Activated T-cell treated with anti-CD3 and anti-CD28 coated beads, Interleukin-2, amount 50 U/mL, for 1 hour (primary cell): ENCODE measurements around the gene RND2.

Experiments used
- DNase-seq: peaks from one replicate; pipeline ENCODE4 v3.0.0-alpha.2; 2020

RND2 gene

DNA sequence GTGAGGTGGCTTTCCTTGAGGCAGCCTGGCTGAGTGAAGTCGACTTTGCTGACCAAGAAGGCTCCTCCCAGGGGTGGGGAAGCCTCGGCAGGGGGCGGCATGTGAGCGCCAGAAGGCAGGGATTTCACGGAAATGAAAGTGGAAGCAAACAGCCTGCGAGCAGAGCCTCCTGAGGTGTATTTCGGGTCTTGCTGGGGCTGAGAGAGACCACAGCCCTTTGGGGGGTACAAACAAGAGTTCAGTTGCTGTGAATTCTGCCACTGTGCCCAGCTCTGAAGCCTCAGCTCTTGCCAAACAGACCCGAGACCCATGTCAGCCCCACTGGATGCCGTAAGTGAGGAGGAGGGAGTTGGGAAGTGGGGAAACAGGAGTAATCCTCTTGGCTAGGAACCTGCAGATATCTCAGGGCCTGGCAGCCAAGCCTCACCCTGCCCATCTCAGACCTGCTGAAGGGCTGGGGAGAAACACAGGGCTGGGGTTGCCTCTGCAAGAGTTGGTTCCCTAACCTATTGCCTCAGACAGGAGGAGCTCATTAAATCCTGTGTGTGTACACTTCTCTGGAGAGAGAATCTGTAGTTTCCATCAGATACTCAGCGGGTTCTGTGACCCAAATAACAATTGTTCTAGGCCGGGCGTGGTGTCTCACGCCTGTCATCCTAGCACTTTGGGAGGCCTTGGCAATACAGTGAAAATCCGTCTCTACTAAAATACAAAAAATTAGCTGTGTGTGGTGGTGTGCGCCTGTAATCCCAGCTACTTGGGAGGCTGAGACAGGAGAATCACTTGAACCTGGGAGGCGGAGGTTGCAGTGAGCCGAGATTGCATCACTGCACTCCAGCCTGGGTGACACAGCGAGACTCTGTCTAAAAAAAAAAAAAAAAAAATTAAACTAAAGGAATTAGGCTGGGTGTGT, 18.1 kb upstream of the RND2 start, which contains the start of gene IFI35:
Gene IFI35 (plus strand): TSS at position 146 of the 913 bp plus-strand sequence. CDS start 164 bp downstream, at position 310.
- DNase-seq, result peak; percentile 83

DNA sequence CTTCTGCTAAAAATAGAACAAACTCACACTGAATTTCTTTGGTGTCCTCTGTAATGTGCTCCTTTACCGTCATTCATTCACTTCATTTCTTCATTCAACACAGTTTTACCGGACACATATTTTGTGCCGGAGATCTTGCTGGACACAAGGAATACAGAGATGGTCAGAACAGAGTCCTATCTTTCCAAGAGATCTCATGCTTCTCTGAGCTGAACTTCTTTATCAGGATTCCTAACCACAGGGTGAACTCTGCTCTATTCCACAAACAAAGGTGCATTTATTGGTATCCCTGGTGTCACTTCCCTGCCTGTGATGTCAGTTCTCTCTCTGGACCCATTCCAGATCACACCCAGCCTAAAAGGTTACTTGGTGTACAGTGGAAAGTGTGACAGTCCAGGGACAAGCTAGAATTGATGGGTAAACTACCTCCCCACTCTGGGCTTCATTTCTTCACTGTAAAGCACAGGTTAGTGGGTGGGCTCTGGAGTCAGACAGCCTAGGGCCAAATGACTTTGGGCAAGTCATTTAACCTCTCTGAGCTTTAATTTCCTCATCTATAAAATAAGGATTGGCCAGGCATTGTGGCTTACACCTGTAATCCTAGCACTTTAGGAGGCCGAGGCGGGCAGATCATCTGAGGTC, 14.2 kb upstream of the RND2 start:
- no peak for DNase-seq

DNA sequence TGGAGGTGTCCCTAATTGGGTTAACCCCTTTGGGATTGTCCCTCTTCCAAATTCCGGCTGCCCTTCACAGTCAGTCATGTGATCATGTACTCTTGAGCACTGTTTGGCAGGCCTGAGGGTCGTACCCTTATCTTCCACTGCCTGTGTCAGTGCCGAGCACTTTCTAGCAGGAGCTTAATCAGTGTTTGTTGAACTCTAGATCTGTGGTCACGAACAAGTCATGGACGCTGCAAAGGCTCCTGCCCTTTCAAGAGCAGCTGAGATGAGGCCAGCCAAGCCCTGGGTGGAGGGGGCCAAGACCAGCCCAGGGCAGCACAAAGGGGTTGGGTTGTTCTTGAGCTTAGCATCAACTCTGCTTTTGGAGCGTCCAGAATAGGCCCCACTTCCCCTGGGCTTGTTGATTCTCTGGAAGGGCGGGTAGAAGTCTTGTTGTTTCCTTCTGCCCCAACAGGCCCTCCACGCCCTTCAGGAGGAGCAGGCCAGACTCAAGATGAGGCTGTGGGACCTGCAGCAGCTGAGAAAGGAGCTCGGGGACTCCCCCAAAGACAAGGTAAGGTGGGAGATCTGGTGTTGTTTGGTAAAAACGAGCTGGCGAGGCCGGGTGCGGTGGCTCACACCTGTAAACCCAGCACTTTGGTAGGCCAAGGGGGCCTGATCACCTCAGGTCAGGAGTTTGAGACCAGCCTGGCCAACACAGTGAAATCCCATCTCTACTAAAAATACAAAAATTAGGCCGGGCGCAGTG, 13.1 kb upstream of the RND2 start:
- no peak for DNase-seq

- DNase-seq, result no peak
Observed at GRCh38 chr17:43013296-43013695, 11.7 kb upstream of the RND2 start.

GRCh38 chr17:43014020-43014648, 10.9 kb upstream of the RND2 start:
- DNase-seq, result no peak

DNA sequence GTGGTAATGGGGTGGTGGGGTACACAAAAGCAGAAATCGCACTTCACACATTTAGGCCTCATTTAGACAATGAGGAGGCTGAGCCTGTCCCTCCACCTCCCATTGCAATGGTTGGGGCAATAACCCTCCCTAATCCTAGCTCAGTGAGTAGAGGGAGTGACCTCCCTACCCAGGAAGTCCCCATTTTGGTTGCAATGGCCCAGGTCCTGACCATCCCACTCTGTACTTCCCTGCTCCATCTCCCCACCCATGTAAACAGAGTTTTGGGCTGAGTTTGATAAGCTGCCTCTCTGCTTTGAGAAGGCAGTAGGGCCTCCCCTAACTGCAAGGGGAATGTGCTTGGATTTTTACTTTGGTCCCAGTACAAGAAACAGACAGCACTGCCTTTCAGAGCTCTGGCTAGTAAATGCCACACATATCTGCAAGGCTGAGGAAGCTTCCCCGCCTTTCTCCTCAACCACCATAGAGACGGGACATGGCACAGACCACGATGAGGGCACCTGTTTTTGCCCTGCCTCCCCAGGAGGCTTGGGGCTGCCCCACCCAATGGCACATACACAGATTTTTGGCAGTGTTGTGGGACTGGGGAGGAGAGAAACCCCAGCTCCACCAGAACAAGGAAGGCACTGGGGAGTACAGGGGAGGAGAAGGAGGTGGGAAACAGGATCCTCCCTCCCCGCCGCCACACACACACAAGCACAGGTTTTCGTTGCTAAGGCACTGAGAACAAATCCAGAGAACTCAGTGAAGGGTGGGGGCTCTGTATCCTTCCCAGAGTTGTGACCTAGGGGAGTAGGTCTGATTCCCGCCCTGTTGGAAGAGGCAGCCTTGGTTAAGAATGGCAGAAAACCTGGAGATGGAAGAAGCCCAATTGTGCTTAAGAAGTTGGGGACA, 10.1 kb upstream of the RND2 start:
- DNase-seq, result no peak

DNA sequence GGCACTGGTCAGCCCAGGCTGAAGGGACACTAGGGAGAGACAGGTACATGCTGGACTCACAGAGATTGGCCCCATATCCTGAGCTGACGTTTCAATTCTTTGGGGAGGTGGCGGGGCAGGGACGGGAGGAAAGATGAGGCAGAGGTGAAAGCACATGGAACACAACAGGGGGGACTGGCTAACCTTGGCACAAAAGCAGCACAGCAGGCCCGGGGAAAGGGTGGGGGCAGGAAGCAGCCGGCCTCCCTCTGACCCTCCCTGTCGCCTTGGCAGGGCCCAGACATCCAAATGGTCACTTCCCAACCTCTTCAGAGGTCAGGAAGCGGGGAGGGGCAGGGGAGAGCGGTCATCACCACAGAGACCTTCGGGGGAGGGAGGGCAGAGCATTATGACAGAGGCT, 9.5 kb upstream of the RND2 start:
- DNase-seq, result no peak

DNA sequence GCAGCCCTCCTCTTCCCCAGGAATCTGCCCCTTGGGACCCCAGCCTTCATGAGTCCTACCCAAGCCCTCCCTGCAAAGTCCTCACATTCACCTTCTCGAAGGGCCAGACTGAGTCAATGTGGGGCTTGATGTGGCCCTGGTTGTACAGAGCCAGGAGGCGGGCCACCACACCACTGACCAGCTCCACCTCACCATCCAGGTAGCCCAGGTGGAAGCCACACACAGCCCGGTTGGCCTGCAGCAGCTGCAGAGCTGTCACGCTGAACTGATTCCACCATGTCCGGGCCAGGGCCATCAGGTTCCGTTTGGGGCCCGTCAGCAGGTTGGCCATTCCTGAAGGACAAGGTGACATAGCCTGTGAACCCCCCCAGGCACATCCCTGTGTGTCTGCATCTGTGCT, 8.8 kb upstream of the RND2 start:
- no peak for DNase-seq

DNA sequence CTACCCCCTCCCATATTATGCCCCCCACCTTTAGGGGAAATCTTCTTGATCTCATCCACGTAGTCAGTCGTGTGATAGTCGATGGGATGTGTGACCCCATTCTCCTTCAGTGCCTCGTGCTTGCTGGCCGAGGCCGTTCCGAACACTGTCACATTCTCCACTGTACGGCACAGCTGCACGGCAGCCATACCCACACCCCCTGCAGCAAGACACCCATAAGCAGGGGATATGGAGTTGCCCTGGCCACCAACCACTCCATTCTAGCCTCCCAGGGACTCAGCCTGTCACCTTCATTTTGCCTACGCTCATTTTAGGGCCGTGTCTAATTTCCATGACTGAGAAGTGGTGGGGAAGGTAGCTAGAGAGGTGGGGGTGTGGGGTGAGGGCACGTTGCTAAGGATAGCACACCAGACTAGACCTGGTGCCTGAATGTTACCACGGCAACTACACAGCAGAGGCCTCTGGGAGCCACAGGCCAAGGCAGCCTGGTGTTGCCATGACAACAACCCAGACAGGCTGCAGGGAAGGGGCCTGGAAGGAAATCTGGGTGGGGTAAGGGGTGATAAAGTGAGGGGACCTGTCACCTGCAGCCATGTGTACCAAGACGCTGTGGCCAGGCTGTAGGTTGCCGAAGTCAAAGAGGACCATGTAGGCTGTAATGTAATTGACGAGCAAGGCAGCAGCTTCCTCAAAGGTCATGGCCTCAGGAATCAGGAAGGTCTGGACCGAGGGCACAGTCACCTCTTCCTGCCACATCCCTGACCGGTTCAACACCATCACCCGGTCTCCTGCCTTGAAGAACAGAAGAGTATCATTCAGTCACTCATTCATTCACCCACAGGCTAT, 6.8 kb upstream of the RND2 start:
- peak; percentile 45 for DNase-seq

- DNase-seq, result no peak
Observed at GRCh38 chr17:43018932-43019331, 6.1 kb upstream of the RND2 start.

DNA sequence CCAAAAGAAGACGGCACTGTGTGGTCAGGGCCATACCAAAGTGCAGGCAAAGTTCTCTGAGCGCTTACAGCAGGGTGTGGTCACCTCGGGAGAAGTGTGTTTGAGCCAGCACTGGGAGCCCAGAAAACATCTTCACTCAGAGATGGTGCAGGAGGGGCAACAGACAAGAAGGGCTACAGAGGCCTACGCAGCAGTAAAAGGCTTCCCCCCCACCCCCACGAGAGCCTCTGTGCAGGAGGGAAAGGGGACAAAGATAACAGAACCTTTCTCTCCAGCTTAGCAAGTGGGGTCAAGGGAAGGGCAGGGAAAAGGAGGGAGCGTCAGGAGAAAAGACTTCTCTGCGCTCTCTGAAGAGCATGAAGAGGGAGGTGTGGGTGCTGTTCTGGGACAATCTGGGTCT, 5.6 kb upstream of the RND2 start:
- DNase-seq, result no peak

- DNase-seq, result no peak
Observed at GRCh38 chr17:43020030-43020621, 4.9 kb upstream of the RND2 start.

DNA sequence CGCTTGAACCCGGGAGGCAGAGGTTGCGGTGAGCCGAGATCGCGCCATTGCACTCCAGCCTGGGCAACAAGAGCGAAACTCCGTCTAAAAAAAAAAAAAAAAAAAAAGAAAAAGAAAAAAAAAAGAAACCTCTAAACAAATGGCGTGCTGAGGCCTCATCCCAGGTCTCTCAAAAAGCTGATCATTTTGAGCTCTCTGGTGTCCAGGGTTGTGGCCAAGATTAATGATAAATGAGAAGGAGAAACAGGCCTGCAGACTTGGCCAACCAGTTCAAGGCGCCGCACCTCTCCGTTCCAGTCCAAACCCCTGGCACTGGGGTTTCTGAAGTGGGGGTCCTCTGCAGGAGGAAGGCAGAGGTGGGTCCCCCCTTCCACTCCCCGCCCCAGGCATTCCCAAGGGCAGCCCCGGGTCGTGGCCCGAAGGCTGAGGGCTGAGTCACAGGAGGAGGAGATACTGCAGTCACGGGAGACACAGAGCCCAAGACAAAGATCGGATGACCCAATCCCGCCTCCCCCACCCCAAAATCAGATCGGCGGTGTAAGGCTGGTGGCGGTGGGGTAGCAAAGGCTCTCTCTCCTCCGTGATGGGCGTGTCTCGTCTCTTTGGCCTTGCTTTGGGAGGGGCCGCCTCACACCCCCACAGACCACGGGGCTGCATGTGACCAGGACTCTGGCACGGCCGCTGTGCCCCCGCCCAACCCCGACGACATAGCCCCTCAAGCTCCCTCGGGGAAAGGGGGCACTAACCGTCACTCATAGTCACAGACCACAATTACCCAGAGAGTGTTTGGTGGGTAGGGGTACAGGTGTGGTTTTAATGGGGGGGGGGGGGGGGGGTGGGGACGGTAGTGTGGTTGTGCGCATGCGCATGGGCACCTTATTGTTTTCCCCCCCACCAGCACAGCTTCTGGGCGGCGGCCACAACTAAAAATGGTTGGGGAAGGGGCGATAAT, 4.0 kb upstream of the RND2 start:
- peak; percentile 54 for DNase-seq

DNA sequence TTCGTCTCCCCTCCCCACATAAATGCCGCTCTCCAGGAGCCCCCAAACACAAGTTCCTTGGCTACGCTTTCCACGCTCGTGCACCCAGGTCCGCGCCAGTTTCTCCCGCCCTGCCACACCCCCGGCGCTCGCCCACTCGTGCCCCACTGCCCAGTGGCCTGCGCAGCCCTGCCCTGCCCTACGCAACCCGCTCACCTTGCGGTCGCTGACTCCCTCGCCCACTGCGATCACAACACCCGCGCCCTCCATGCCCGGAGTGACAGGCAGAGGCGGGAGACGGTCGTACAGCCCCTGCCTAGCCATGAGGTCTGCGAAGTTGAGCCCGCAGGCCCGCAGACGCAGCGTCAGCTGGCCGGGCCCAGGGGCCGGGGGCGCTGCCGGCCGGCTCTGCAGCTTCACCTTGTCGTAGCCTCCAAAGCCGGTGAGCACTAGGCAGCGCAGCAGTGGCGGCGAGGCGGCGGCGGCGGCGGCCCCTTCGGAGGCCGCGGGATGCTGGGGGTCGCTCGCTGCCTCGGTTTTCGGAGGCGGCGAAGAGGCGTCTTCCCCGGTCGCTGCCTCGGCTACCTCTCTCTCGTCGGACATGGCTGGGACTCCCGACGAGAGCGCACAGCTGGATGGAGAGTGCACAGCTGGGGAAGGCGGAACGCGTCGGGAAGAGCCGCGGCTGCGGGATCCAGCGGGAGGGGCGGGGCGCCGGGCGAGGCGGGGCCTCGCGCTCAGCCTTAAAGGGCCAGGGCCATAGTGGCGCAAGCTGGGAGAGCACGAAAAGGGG, 3.1 kb upstream of the RND2 start, which contains the start of gene VAT1:
Gene VAT1 (minus strand): TSS at position 645 of the 772 bp plus-strand sequence. CDS start 63 bp downstream, at position 582.
- peak; percentile 74 for DNase-seq

DNA sequence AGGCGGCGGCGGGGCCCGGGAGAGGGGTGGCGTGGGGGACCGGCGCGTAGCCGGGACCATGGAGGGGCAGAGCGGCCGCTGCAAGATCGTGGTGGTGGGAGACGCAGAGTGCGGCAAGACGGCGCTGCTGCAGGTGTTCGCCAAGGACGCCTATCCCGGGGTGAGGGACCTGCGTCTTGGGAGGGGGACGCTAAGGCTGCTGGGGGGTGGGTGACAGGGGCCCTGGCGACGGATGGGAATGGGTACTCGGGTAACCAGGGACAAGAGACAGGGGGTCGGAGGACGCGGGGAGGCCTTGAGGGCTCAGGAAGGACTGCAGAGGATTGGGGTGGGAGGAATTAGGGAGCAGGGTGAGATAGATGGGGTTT, 243 bp downstream of the RND2 start:
- no peak for DNase-seq

DNA sequence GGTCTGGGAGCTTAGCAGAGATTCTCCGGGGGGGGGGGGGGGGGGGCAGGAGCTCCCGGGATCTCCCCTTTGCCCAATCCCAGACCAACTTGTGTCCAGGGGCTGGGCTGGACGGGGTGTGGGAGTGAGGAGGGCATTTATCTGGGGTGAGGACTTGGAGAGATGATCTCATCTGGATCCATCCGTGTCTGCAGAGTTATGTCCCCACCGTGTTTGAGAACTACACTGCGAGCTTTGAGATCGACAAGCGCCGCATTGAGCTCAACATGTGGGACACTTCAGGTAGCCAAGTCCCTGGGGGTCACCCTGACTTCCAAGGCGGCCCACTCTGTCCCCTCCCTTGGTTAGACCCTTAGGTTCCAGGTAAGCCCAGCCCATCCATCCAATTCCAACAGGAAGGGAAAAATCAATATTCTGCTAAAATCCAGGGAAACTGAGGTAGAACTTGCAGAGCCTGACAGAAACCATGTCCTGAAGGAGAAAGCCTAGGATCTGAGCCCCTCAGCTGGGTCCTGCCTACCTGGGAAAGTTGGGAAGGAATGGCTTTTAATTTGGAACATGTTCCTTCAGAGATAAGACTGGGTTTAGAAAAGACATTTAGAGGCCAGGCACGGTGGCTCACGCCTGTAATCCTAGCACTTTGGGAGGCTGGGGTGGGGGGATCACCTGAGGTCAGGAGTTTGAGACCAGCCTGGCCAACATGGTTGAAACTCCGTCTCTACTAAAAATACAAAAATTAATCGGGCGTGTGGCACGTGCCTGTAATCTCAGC, 921 bp downstream of the RND2 start:
- DNase-seq, result no peak

DNA sequence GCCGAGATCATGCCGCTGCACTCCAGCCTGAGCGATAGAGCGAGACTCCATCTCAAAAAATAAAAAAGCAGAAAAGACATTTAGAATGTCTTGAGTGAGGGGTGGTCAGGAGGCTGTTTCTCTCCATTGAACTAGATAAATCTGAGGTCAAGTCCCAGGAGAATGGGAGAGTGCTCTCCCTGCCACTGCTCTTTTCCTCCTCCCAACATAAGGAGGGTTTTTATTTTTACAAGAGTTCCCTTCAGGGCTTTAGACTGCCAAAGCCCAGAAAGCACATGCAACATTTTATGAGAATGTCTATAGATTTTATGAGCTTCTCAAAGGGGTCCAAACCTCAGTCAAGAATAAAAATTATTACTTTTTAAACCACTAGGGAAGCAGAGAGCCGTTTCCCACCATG, 1.6 kb downstream of the RND2 start:
- DNase-seq, result no peak
